SU-DHL-6 (cell line): ENCODE results near the gene PPDPF.
"Not testable (repeated sequence)": the region's sequence is repeated elsewhere in the genome, so short reads cannot be mapped to it uniquely, and the experiment has no call there.

Experiments
- CTCF ChIP-seq: fragments of 200-600 bp; sonication (generic); IDR thresholded peaks from one replicate; pipeline ENCODE4 v1.5.1; 2017; ENCODE audit warnings: antibody characterized with exemption, mild to moderate bottlenecking, low read length, moderate library complexity; ENCODE audit not compliant: insufficient read depth, poor library complexity, severe bottlenecking
- EZH2phosphoT487 ChIP-seq: fragments of 200-600 bp; sonication (generic), shearing (Covaris generic); conservative IDR thresholded peaks from 2 replicates; pipeline ENCODE4 v1.6.1; 2018; ENCODE audit warnings: mild to moderate bottlenecking, antibody characterized with exemption, low read length, moderate library complexity, mixed read lengths

GRCh38 chr20:63559485-63560332, 39.1 kb downstream of the PPDPF start:
- not testable (repeated sequence) for TF ChIP-seq CTCF, EZH2phosphoT487
